Esophagus muscularis mucosa (tissue), 4 donors: Measurements from ENCODE around the gene GFOD1.

Source experiments
- CTCF ChIP-seq, 3 experiments: fragments of 200-600 bp in 2 of 3; fragments of 450-650 bp in 1 of 3; sonication (generic) in 2 of 3; IDR thresholded peaks; one replicate each; pipeline ENCODE4 v1.5.1; 2017 to 2019; ENCODE audit warnings: antibody characterized with exemption in 3 of 3, mild to moderate bottlenecking in 2 of 3, moderate library complexity in 1 of 3
- EP300 ChIP-seq: sonication (generic); formaldehyde crosslinking; IDR thresholded peaks from one replicate; pipeline ENCODE4 v1.6.1; 2017; ENCODE audit warnings: antibody characterized with exemption
- POLR2A ChIP-seq: fragments of 450-650 bp; IDR thresholded peaks from one replicate; pipeline ENCODE4 v1.6.1; 2017; ENCODE audit warnings: antibody characterized with exemption, moderate library complexity, mild to moderate bottlenecking, low read depth
- POLR2AphosphoS5 ChIP-seq, 2 donors: sonication (generic); formaldehyde crosslinking; IDR thresholded peaks; one replicate each; pipeline ENCODE4 v1.6.1; 2017; ENCODE audit warnings: antibody characterized with exemption in 2 of 2

GRCh38 chr6:13354331-13355042, 132.9 kb downstream of the GFOD1 start:
- TF ChIP-seq CTCF (IDR thresholded peaks at IDR 0.05) (no peak), EP300 (no peak), POLR2AphosphoS5 (IDR thresholded peaks at IDR 0.05) (no peak), POLR2A (no peak)
